HCT116 (cell line): Measurements from ENCODE around the gene ITSN1. TPM values are rescaled to one million over a fixed set of nuclear protein-coding genes. Genes with fewer than 3 reads are reported as not detected.

ENCODE experiments used
- ATAC-seq: fragments of 200-7000 bp; cut with Tn5 transposase; 2 replicates; pipeline ENCODE4 v1.9.1; 2020; ENCODE audit warnings: mild to moderate bottlenecking, moderate library complexity
- BruUV-seq: library from RNA; stranded (reverse); fragments of 400-500 nt; replicated peaks from 2 replicates; lab custom pipeline; 2021; lab: Mats Ljungman, UMichigan
- CTCF ChIA-PET: fragments of 300-600 bp; sonication (Branson Sonifier 250); formaldehyde crosslinking; loops from one replicate; lab custom pipeline; 2021; ENCODE audit warnings: antibody characterized with exemption; lab: Charles Lee
- POLR2A ChIA-PET: fragments of 300-600, 350-600 bp; sonication (Branson Sonifier 250); formaldehyde crosslinking; loops from one replicate; lab custom pipeline; 2021; ENCODE audit warnings: antibody characterized with exemption; lab: Charles Lee
- RAD21 ChIA-PET, 2 experiments: fragments of 300-600 bp; sonication (Branson Sonifier 250); formaldehyde crosslinking; loops; one replicate each; lab custom pipeline; 2023; ENCODE audit warnings: low total read pairs in 2 of 2; ENCODE audit not compliant: uncharacterized antibody in 2 of 2, unreplicated experiment in 2 of 2, low non-redundant PET in 1 of 2; lab: Charles Lee
- DNase-seq: peaks from one replicate; pipeline ENCODE4 v3.0.0-alpha.2; 2010; ENCODE audit warnings: low read depth, low spot score
- H2AFZ ChIP-seq: fragments of 200-600 bp; shearing (Covaris generic), sonication (generic); 2 replicates; pipeline ENCODE4 v1.6.1; 2017; ENCODE audit warnings: low read depth, mixed run types, mixed read lengths, antibody characterized with exemption, low read length; ENCODE audit not compliant: poor library complexity, severe bottlenecking
- H3K27ac ChIP-seq: 2 replicates; pipeline ENCODE4 v1.5.1; 2012; ENCODE audit warnings: low read depth, low read length
- H3K27me3 ChIP-seq: fragments of 200-600 bp; sonication (generic); 2 replicates; pipeline ENCODE4 v1.6.1; 2016; ENCODE audit warnings: mixed run types, low read length, mixed read lengths; ENCODE audit not compliant: insufficient read depth
- H3K36me3 ChIP-seq, 2 experiments: fragments of 200-500 bp in 1 of 2; fragments of 200-600 bp in 1 of 2; sonication (Bioruptor generic) in 1 of 2; sonication (generic) in 1 of 2; 2 replicates each; pipeline versions ENCODE4 v1.5.1 to v1.6.1; 2014 to 2016; ENCODE audit warnings: low read length in 2 of 2, inconsistent platforms in 1 of 2, mixed read lengths in 1 of 2, mixed run types in 1 of 2; ENCODE audit not compliant: insufficient read depth in 2 of 2, control insufficient read depth in 1 of 2
- H3K4me1 ChIP-seq, 2 experiments: fragments of 200-600 bp in 1 of 2; sonication (generic) in 1 of 2; 2 replicates each; pipeline versions ENCODE4 v1.5.1 to v1.6.1; 2012 to 2017; ENCODE audit warnings: low read length in 2 of 2, inconsistent platforms in 1 of 2, mild to moderate bottlenecking in 1 of 2, mixed read lengths in 1 of 2, mixed run types in 1 of 2, moderate library complexity in 1 of 2; ENCODE audit not compliant: insufficient read depth in 2 of 2, control insufficient read depth in 1 of 2
- H3K4me2 ChIP-seq: fragments of 200-600 bp; sonication (generic); 2 replicates; pipeline ENCODE4 v1.6.1; 2017; ENCODE audit warnings: mixed run types, low read length, mixed read lengths
- H3K4me3 ChIP-seq, 2 experiments: fragments of 200-600 bp in 1 of 2; sonication (generic) in 1 of 2; replicated peaks in 1 of 2; 2 replicates each; pipeline ENCODE4 v1.5.1; 2011 to 2016; ENCODE audit warnings: low read length in 2 of 2, control low read depth in 1 of 2, low read depth in 1 of 2, mild to moderate bottlenecking in 1 of 2, mixed read lengths in 1 of 2, mixed run types in 1 of 2
- H3K79me2 ChIP-seq: fragments of 200-600 bp; sonication (generic); 2 replicates; pipeline ENCODE4 v1.6.1; 2017; ENCODE audit warnings: mild to moderate bottlenecking, mixed run types, low read length, moderate library complexity, mixed read lengths; ENCODE audit not compliant: insufficient read depth
- H3K9ac ChIP-seq: fragments of 200-600 bp; sonication (generic); 2 replicates; pipeline ENCODE4 v1.6.1; 2016; ENCODE audit warnings: low read length, mixed read lengths
- H3K9me2 ChIP-seq: fragments of 200-600 bp; sonication (generic), shearing (Covaris generic); 2 replicates; pipeline ENCODE4 v1.6.1; 2017; ENCODE audit warnings: mixed run types, mild to moderate bottlenecking, moderate library complexity; ENCODE audit not compliant: insufficient read depth
- H3K9me3 ChIP-seq, 2 experiments: fragments of 200-500 bp in 1 of 2; fragments of 200-600 bp in 1 of 2; sonication (Bioruptor generic) in 1 of 2; sonication (generic) in 1 of 2; 2 replicates each; pipeline ENCODE4 v1.6.1; 2014 to 2017; ENCODE audit warnings: low read length in 2 of 2, mixed read lengths in 2 of 2, inconsistent platforms in 1 of 2, low read depth in 1 of 2, mild to moderate bottlenecking in 1 of 2, mixed run types in 1 of 2, moderate library complexity in 1 of 2; ENCODE audit not compliant: control insufficient read depth in 1 of 2, insufficient read depth in 1 of 2
- H4K20me1 ChIP-seq: fragments of 200-600 bp; sonication (generic), shearing (Covaris generic); 2 replicates; pipeline ENCODE4 v1.6.1; 2017; ENCODE audit warnings: mixed run types, mild to moderate bottlenecking, moderate library complexity; ENCODE audit not compliant: insufficient read depth
- ATF3 ChIP-seq: IDR thresholded peaks from 2 replicates; pipeline ENCODE4 v1.6.1; 2012
- CEBPB ChIP-seq: IDR thresholded peaks from 2 replicates; pipeline ENCODE4 v1.6.1; 2012; ENCODE audit warnings: low read depth
- EGR1 ChIP-seq: IDR thresholded peaks from 2 replicates; pipeline ENCODE4 v1.6.1; 2012; ENCODE audit warnings: low read depth
- ELF1 ChIP-seq: IDR thresholded peaks from 2 replicates; pipeline ENCODE4 v1.6.1; 2012; ENCODE audit warnings: low read depth, borderline replicate concordance
- EZH2 ChIP-seq: fragments of 200-600 bp; sonication (generic); IDR thresholded peaks from 2 replicates; pipeline ENCODE4 v1.6.1; 2017; ENCODE audit warnings: antibody characterized with exemption, mixed run types
- EZH2phosphoT487 ChIP-seq: fragments of 200-600 bp; IDR thresholded peaks from 2 replicates; pipeline ENCODE4 v1.6.1; 2018; ENCODE audit warnings: antibody characterized with exemption, borderline replicate concordance
- POLR2AphosphoS5 ChIP-seq: IDR thresholded peaks from 2 replicates; pipeline ENCODE4 v1.6.1; 2011; ENCODE audit warnings: mild to moderate bottlenecking, low read depth, low read length, moderate library complexity
- REST ChIP-seq: IDR thresholded peaks from 2 replicates; pipeline ENCODE4 v1.6.1; 2012; ENCODE audit warnings: low read depth
- SIN3A ChIP-seq: IDR thresholded peaks from 2 replicates; pipeline ENCODE4 v1.6.1; 2012; ENCODE audit warnings: low read depth
- TCF7L2 ChIP-seq: IDR thresholded peaks from 2 replicates; pipeline ENCODE4 v1.7.0; 2011; ENCODE audit warnings: borderline replicate concordance, inconsistent platforms; ENCODE audit not compliant: insufficient read depth, insufficient read length; ENCODE audit errors: extremely low read depth
- YY1 ChIP-seq: IDR thresholded peaks from 2 replicates; pipeline ENCODE4 v1.6.1; 2011; ENCODE audit warnings: low read length, low read depth, moderate library complexity, mild to moderate bottlenecking; ENCODE audit not compliant: insufficient replicate concordance; ENCODE audit errors: extremely low read depth
- ZFX ChIP-seq: fragments of 450-650 bp; IDR thresholded peaks from 2 replicates; pipeline ENCODE4 v1.6.1; 2017
- intact Hi-C: fragments of 100-400 bp; cut with micrococcal nuclease; formaldehyde crosslinking; loops from 2 replicates; pipeline ENCODE4 v1.10.0; 2022
- total RNA-seq: library from RNA; stranded (reverse); gene quantifications from one replicate; pipeline ENCODE4 v1.2.1, GENCODE V29; 2021; ENCODE audit not compliant: unreplicated experiment

The ITSN1 gene
- total RNA-seq, 1 experiment from 2014 or later: 25.8 TPM

- H3K4me1 ChIP-seq: no peaks in the 10 kb centered on the region
- no TSS peak for BruUV-seq
- no peaks in the 10 kb centered on the region for H3K27me3 ChIP-seq
- no peak overlapping the region for H3K4me3 ChIP-seq
- TF ChIP-seq SIN3A (no peak), ZFX (no peak), POLR2AphosphoS5 (no peak), CEBPB (no peak), EGR1 (no peak), EZH2 (no peak), REST (no peak), ATF3 (no peak), TCF7L2 (no peak), ELF1 (no peak), YY1 (no peak), EZH2phosphoT487 (no peak)
- no peaks in the 10 kb centered on the region for H4K20me1 ChIP-seq
- ChIA-PET POLR2A (no interaction called here), CTCF (no interaction called here), RAD21 (no interaction called here)
- intact Hi-C loops: no loop called here
- H3K36me3 ChIP-seq: no peaks in the 10 kb centered on the region
- DNase-seq: no peak
- no peak overlapping the region for H3K9ac ChIP-seq
- no peak overlapping the region for H3K4me2 ChIP-seq
- H2AFZ ChIP-seq: no peak overlapping the region
- no peak for ATAC-seq
- no peak overlapping the region for H3K27ac ChIP-seq
- peaks cover 28% of the 10 kb centered on the region for H3K79me2 ChIP-seq
- no peaks in the 10 kb centered on the region for H3K9me2 ChIP-seq
- no peaks in the 10 kb centered on the region for H3K9me3 ChIP-seq
Observed at GRCh38 chr21:33700491-33700890, 58.2 kb downstream of the ITSN1 start.
